Esophagus muscularis mucosa (tissue), 4 donors: ENCODE results near the gene SFXN1.

Source experiments
- EP300 ChIP-seq: sonication (generic); formaldehyde crosslinking; IDR thresholded peaks from one replicate; pipeline ENCODE4 v1.6.1; 2017; ENCODE audit warnings: antibody characterized with exemption
- POLR2A ChIP-seq: fragments of 450-650 bp; IDR thresholded peaks from one replicate; pipeline ENCODE4 v1.6.1; 2017; ENCODE audit warnings: antibody characterized with exemption, moderate library complexity, mild to moderate bottlenecking, low read depth
- POLR2AphosphoS5 ChIP-seq, 2 donors: sonication (generic); formaldehyde crosslinking; IDR thresholded peaks; one replicate each; pipeline ENCODE4 v1.6.1; 2017; ENCODE audit warnings: antibody characterized with exemption in 2 of 2
- TF ChIP-seq, protein P1 (sequence below), 3 experiments: fragments of 200-600 bp in 2 of 3; fragments of 450-650 bp in 1 of 3; sonication (generic) in 2 of 3; IDR thresholded peaks; one replicate each; pipeline ENCODE4 v1.5.1; 2017 to 2019; ENCODE audit warnings: antibody characterized with exemption in 3 of 3, mild to moderate bottlenecking in 2 of 3, moderate library complexity in 1 of 3

DNA sequence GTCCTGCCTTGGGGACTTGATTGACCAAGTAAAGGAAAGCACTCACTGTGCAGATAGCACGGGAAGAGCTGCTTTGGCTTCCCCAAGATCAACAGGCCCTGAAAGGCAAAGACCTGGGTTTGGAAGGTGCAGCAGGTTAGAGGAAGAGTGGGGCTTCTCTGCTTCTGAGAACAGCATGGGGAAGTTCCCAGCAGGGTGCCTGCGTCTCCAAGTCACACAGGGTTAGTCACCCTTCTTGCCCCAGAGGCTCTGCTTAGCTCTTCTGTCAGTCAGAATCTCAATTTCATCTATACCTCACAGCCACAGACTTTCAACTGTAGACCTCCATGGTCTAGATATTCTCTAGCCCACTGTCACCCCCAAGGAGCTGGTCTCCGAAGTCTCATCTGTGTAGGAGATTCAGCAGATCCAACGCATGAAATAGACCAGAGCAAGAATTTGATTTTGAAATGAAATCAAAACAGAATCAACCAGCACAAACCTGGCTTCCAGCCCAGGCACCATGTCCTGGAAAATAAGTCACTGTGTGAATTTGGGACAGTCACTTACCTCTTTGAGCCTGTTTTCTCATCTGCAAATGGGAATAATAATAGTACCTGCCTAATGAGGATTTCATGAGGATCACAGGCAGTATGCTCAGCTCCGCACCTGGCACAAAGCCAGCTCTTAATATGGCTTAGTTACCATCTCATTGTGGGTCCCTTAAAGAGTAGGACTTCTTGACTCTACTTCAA lies 64.0 kb downstream of the SFXN1 start:
- TF ChIP-seq, protein P1, sequence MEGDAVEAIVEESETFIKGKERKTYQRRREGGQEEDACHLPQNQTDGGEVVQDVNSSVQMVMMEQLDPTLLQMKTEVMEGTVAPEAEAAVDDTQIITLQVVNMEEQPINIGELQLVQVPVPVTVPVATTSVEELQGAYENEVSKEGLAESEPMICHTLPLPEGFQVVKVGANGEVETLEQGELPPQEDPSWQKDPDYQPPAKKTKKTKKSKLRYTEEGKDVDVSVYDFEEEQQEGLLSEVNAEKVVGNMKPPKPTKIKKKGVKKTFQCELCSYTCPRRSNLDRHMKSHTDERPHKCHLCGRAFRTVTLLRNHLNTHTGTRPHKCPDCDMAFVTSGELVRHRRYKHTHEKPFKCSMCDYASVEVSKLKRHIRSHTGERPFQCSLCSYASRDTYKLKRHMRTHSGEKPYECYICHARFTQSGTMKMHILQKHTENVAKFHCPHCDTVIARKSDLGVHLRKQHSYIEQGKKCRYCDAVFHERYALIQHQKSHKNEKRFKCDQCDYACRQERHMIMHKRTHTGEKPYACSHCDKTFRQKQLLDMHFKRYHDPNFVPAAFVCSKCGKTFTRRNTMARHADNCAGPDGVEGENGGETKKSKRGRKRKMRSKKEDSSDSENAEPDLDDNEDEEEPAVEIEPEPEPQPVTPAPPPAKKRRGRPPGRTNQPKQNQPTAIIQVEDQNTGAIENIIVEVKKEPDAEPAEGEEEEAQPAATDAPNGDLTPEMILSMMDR (IDR thresholded peaks at IDR 0.05): no peak
- TF ChIP-seq POLR2A (no peak), EP300 (no peak), POLR2AphosphoS5 (IDR thresholded peaks at IDR 0.05) (no peak)
